ENCODE data around the gene RAP1A.

Gene RAP1A

DNA sequence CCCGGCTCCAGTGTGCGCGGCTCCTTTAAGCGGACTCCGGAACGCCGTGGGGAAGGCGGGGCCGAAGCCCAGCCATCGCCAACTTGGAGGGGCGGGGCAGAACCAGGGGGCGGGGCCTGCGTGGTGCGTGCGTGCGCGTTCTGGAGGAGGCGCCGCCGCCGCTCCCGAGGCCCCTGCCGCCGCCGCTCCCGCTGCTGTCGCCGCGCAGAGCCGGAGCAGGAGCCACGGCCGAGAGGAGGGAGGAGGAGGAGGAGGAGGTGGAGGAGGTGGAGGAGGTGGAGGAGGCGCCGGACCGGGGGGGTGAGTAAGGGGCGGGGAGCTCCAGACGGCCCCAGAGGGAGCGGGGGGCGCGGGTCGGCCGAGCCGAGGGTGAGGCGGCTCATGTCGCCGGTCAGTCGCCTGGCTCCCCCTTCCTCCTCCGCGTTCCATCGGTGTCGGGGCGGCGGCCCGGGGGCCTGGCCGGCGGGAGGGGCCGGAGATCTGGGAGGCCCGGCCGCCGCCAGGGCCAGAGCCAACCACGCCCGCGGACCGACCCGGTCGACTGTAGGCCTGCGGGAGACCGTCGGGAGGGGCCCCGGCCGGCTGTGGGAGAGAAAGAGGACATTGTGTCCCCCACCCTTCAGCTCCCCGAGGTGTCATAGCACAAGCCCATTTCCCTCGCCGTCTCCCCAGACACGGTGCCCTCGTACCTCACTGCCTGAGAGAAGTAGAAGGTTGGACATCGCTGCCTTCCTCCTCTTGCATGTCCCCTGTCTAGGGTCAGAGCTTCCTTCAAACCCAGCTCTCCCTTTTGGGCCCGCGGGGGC lies at the start of gene RAP1A:
RAP1A (plus strand) TSS at position 155 of the 806 bp plus-strand sequence. CDS start 71,572 bp downstream, outside the sequence.
- peak; percentile 92 for DNase-seq

DNA sequence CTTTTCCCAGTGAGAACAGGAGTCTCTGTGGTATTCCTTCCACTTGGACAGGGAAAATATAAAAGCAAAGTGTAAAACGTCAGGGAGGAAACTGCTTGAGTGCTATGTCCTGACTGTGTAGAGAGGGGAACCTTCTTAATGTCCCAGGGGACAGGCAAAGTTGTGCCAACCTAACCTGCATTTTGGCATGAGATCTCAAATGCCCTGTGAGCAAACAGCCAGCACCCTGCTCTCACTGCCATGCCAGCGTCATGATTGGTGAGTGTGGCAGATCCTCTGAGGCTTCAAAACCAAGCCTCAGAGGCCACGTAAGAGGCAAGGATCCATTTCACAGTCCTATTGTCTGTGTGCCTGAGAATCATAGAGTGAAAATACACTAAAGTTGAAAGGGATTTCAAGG lies 49.7 kb upstream of the RAP1A start:
- no peak for DNase-seq

DNA sequence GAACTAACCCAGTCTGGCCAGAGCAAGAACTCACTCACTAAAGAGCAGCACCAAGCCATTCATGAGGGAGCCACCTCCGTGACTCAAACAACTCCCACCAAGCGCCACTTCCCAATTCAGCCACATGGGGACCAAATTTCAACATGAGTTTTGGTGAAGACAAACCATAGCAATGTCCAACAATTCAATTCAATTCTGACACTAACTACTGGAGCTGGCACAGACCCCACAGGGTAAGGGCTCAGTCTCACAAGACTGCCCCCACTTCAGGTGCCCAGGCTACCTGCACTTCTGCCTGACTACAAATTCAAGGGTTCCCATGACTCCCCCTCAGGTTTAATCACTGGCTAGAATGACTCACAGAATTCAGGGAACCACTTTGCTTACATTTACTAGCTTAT lies 48.8 kb upstream of the RAP1A start:
- DNase-seq = peak; percentile 32

DNA sequence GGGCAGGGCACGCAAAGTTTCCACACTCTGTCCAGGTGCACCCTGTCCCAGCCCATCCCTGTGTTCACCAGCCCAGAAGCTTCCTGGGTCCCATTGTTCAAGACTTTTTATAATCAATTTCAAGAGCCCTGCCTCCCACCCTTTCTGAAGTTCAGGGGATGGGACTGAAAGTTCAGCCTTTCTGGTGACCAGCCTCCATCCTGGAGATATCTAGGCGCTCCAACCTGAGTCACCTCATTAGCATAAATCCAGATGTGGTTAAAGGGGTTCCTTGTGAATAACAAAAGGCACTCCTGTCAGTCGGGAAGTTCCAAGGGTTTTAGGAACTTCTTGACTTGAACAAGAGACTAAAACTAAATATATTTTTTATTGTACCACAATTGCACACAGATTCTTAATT lies 48.4 kb upstream of the RAP1A start:
- DNase-seq = no peak

DNA sequence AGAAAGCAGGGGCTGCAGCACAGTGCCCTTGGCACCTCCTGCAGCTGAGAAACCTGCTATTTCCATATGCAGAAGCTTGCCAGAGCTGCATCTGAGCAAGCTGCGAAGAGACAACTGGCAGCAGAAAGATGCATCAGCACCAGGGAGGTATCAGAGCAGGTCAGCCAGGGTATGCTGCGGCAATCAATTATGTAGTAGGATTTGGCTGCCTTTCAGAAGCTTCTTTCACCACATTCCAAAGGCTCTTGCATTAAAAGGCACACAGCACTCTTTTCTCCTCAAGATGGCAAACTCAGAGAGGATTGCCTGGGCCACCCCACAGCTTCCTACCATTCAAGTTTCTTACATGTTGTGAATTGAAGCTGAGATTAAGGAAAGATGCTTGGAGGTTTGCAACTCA lies 47.6 kb upstream of the RAP1A start:
- no peak for DNase-seq

DNA sequence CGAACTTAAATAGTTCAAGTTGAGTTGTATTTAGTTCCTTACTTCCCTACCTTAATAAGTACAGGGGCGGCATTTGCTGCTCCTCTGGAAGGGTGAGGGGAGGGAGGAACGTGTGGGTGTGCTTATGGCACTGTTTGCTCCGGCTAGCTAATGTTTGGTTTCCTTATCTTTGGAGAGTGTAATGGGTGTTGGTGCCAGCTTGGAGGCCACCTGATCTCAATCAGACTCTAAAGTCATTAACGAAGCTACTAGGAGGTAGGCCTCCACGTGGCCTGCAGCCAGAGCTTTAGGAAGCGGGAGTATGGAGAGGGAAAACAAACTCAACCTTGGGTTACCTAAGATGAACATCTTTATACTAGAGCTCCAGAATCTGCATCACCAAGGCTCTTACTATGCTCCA lies 43.0 kb upstream of the RAP1A start:
- DNase-seq = no peak

DNA sequence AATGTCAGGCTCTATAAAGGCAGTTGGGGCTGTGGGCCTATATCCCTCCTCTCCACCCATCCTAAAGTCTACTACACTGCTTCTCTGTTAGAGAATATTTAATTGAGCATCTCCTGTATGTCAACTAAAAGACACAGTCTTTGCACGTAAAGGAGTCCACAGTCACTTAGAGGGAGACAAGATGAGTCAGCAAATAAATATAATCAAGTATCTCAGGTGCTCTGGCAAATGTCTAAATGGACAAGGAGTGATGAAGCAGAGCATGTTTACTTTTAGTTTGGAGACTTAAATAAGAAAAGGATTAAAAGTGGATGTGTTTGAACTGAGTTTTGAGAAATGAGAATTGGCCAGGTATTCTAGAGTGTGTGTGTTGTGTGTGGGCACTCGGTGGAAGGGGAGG lies 41.8 kb upstream of the RAP1A start:
- no peak for DNase-seq

DNA sequence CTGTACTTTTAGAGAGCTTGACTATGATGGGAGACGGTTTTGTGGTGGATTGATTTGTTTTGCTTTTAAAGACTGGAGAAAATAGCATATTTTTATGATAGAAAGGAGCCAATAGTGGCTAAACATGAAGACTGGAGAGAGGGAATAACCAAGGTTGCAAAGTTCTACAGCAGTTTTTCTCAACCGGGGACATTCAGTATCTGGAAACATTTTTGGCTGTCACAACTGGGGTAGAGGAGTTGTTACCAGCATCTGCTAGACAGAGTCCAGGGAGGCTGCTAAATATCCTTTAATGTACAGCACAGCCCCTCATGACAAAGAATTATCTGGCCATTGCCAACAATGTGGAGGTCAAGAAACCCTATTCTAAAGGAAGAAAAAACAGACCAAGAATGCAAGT lies 38.4 kb upstream of the RAP1A start:
- no peak for DNase-seq

DNA sequence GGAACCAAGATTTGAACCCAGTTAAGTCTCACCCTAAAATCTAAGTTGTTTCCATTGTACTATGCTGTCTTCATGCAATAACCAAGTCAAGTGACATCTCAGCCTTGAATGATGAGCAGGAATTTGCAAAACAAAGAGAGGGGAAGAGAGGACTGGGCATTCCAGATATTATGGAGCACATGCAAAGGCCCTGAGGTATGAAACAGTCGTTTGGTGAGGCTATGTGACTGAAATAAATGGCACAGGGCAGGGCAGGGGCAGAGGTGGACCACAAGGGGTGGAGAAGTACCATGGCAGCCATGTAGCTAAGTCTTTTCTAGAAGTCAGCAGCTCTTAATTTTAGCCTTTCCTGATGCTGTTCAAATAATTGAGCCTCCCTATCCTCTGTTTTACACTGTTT lies 37.6 kb upstream of the RAP1A start:
- DNase-seq = no peak

DNA sequence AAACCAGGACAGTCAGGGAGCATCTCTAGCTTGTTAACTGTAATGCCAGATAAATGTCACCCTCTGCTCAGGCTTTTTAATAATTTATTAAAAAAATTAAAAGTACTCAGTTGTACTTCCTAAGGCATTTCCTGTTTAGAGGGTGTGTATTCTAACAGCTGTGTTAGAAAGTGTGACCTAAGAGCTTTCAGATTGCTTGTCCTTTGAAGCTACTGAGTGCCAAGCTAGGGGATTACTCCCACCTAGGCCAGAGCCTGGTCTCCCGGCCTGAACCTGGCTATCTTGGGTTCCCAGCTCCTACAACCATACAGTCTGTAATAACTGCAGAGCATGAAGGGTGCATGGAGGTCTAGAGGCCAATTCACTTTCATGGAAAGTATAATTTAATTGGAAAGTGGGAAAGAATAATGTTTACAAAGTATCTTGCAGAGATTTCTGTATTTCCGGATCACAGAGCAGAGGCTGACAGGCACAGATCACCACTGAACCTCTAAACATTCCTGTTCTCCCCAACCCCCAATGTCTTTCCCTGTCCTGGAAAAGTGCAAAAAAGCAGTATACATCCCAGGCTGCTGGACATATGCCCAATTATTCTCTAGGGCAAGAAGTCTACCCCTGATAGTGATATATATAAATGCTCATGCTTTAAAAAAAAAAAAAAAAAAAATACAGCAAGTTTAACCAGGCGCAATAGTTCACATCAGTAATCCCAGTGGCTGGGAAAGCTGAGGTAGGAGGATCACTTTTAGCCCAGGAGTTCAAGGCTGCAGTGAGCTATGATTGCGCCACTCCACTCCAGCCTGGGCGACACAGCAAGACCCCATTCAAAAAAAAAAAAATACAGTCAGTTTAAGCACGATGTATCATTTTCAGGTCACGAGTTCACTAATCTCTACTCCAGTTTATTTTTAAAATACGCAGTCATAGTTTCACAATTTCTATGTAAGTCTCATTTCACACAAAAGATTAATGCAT lies 36.7 kb upstream of the RAP1A start:
- DNase-seq = no peak

DNA sequence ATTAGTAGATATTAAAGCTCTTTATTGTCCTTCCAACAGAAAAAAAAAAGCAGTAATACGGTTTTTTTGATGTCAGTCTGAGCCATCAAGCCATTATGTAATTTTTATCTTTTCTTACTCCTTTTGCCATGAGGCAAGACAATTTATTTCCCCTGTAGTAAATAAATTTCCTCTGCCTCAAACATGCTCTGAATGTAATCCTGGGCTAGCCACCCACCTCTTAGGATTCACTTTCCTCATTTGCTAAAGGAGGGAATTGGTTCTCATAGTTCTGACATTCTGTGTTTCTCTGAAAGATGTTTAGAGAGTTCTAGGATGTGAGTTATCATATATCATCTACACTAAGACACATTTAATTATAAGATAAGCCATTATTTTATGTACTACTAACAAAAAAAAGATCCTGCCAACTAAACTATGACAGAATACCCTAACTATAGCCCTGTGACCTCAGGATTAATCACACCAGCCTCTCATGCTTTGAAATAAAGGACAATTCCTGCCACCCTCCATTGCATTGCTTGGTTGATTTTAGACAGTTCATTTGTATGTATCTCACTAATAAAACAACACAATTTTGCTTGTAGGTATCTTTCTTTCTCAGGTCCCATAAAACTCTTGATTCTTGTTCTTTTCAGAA lies 34.0 kb upstream of the RAP1A start:
- no peak for DNase-seq

DNA sequence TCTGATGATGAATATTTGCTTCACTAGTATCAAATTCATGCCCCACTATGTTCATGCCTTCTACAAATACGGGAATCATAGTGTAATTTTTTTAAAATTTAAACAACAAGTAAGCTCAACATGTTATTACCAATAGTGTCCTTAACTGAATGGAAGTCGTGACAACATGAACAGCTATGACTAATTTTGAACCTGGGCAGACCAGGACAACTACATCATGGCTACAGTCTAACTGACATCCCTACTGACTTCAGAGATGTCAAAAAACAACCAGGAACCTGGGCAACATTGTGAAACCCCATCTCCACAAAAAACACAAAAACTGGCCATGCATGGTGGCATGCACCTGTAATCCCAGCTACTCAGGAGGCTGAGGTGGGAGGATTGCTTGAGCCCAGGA lies 33.5 kb upstream of the RAP1A start:
- no peak for DNase-seq

DNA sequence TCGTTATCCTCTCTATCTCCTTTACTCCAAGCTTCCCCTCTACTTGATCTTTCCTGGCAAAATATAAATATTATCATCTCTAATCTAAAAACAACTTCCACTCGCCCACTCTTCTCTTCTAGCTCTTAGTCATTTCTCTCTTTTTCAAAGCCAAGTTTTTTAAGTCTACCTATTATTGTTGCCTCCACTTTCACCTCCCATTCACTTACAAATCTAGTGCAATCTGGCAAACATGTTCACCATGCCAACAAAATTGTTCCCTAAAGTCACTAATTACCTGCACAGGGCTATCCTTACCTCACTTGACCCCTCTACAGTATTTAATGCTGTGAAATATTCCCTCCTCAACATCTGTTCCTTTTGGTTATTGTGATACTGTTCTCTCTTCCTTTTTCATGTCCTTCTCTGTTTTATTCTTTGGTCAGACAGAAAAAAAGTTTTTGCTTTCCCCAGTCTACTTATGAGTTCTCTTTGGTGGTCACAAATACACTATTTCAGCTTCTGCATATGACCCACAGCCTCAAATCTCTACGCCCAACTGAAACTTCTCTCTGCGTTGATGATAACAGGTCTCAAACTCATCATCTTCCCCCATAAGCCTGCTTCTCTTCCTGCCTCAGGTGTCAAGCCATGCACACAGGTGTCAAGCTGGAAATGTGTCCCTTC lies 31.9 kb upstream of the RAP1A start:
- no peak for DNase-seq

DNA sequence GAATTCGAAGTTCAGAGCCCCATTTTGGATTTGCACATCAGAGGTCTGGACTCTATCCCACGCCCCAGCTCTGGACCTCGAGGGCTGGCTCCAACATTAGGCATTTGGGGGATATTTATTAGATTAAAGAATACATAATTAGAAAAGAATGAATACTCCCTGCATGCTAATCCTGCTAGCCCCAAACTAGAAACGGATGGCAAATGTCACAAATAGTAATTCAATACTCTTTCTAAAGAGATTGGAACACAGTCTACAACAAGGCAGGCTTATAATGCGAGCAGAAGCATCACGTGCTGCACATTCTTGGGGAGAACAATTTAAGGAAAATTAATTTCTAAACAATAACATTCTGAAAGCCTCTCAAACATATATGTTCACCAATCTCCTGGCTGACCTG lies 27.7 kb upstream of the RAP1A start:
- DNase-seq = no peak

DNA sequence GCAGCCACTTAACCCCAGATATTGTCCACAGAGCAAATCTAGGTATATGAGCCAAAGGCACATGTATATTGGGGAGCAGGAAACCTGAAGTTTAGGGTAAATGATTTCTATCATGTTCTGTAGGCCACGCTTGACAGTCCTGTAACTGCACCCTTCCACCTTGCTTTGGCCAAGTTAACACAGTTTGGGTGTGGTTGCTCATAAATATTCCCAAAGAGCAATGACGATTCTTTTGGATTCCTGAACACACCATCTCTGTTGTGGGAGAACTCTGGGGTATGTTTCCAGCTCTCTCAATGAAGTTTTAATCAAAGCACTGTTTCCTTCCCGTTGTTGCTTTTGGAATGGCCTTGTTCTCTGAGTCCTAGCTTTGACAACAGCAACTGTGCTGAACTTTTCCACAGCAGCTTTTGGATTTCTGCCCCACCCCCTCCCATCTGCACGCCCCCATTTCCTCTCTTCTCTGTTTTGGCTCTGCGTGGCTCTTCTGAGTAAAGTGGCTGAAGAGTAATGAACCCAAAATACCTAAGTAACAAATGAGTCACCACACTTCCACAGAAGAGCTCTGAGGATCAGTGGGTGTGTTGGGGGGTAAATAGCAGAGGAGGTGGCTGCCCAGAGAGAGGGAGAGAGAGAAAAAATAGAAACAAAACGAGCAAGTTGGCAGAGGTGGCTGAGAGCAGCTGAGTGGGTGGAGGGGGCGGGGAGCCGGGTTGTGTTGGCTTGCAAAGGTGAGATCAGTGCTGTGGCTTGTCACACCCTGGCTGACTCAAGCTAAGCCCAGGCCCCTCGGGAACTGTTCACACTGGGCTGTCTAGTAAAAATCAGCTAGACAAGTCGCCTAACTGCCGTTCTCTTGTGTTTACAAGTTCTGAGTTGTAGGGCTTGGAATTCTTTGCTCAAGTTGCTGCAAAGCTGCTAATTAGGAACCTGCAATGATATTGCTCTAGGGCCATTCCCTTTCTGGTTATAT lies 26.9 kb upstream of the RAP1A start:
- peak; percentile 91 for DNase-seq

DNA sequence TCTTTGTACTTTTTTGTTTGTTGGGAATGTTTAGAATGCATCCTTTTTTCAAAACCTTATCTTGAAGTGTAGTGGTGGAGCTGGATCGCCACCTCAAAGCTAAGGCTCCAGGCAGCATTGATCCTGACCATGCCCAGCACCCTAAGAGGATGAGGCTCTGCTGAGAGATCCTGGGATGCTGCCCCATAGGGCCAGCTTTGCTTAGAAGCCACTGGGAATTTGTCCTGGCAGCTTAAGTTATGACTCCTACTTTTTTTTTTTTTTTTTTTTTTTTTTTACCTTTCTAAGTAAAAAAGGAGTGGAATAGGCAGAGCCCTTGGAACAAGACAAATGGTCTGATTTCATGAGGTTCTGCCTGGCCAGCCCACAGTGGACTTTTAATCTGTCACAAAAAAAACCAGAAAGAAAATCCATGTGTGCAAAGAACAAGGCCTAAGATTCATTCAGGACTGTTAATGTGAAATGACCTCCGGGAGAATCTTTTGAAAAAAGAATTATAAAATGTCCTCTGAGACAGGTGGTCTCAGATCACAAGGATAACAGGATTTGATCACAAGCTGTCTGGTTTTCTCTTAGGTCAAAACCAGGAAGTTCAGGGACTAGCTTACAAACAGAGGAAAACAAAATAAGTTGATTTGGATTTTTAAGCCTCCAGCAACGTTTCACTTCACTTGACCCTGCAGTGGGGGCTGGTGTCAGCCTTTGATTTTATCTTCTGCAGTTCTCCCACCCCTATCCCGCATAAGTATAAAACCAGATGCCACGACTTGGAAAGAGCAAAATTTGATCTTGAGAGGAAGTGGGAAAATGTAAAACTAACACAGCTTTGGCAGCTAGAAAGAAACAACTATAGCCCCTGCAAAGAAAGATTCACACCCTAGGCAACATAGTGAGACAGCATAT lies 25.9 kb upstream of the RAP1A start:
- DNase-seq = no peak

DNA sequence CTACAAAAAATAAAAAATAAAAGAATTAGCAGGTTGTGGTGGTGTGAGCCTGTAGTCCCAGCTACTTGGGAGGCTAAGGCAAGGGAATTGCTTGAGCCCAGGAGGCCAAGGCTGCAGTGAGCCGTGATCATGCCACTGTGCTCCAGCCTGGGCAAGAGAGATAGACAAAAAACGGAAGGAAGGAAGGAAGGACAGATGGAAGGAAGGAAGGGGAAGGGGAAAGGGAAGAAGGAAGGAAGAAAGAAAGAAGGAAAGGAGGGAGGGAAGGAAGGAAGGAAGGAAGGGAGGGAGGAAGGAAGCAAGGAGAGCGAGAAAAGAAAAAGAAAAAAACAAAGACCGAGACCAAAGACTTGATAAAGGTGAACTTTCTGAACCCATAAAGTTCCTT lies 25.3 kb upstream of the RAP1A start:
- no peak for DNase-seq

DNA sequence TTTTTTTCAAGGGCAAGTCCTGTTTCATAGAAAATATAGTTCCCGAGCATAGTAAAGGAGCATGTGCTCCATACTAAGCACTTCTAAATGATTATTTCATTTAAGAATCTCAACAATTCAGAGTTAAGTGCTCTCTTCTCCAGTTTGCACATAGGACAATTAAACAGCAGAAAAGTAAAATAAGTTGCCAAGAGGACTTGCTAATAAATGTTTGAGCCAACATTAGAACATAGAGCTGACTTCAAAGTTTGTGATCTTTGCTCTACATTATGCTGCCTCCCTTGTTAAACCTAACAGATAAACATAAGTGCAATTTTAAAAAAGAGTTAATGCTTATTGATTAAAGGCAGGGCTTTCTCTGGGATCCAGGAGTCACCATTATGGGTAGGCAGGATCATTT lies 23.8 kb upstream of the RAP1A start:
- no peak for DNase-seq

DNA sequence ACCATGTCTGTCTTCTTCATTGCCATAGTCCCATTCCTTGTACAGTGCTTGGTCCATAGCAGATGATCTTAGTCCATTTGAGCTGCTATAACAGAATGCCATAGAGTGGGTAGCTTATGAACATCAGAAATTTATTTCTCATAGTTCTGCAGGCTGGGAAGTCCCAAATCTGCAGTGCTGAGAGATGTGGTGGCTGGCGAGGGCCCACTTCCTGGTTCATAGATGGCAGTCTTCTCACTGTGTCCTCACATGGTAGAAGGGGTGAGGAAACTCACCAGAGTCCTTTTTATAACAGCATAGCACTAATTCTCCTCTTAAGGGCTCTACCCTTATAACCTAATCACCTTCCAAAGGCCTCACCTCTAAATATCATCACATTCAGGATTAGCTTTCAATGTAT lies 23.1 kb upstream of the RAP1A start:
- peak; percentile 67 for DNase-seq

DNA sequence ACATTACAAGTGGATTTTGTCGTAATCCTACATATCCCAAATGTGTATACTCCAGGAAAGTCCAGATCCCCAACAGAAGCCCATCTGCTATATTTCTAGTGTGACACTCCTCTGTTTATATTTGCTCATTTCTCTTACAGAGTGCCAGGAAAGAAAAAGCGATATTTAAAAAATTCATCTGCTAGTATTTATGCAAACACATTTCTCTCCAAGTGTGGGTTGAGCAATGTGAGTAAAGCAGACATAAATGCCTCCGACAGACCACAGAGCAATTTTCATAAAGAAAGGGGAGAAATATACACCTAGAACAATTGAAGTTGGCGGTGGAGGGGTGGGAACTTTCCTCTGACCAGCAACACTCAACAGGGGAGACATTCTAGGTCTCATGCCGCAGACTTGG lies 22.2 kb upstream of the RAP1A start:
- DNase-seq = no peak

DNA sequence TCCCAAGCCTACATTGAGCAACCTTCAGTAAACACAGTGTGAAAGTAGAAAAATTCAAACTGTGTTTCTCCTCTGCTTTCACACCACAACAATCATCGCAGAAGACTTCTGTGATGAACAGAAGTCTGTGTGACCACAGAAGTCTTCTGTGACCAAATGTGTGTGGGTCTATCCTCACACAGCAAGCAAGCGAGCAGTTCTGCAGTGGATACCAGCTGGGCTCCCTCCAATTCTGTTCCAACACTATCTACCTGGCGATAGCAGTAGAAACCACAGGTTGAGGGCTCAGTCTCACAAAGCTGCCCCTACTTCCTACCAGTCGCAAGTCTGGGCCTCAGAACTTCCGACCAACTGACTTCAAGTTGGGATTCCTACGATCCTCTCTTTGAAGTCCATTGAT lies 21.0 kb upstream of the RAP1A start:
- peak; percentile 36 for DNase-seq
